GM23338 (cell line): ENCODE measurements around the gene NET1. TPM values are rescaled to one million over a fixed set of nuclear protein-coding genes. Genes with fewer than 3 reads are reported as not detected.

Source experiments
- EZH2 ChIP-seq: fragments of 200-600 bp; sonication (generic); IDR thresholded peaks from one replicate; pipeline ENCODE4 v1.8.0; 2017; ENCODE audit warnings: antibody characterized with exemption, mild to moderate bottlenecking, low read depth; ENCODE audit not compliant: unreplicated experiment
- ZNF331 ChIP-seq: fragments of 250-450 bp; sonication (Bioruptor Pico); IDR thresholded peaks from 2 replicates; pipeline ENCODE4 v1.5.0; 2020; ENCODE audit warnings: low read depth, mild to moderate bottlenecking, moderate library complexity
- polyA plus RNA-seq: library from polyadenylated mRNA; unstranded; fragments of >200 nt; fragmentation: Nextera tagmentation; extraction: Ambion mirVana; gene quantifications from 2 replicates; pipeline ENCODE4 v1.2.1, GENCODE V29; 2016
- total RNA-seq: library from RNA; depleted of rRNA; stranded (reverse); fragments of >200 nt; shearing (Covaris generic); gene quantifications from 2 replicates; pipeline ENCODE4 v1.2.3, GENCODE V29; 2014
- TF ChIP-seq, protein P1 (sequence below): fragments of 250-450 bp; sonication (Bioruptor Pico); IDR thresholded peaks from 2 replicates; pipeline ENCODE4 v1.5.0; 2020; ENCODE audit warnings: mild to moderate bottlenecking, moderate library complexity
- TF ChIP-seq, protein P2 (sequence below): IDR thresholded peaks from one replicate; pipeline ENCODE4 v1.6.1; 2018; ENCODE audit warnings: antibody characterized with exemption; ENCODE audit not compliant: unreplicated experiment
- TF ChIP-seq, protein P3 (sequence below), 2 experiments: fragments of 200-600 bp in 1 of 2; sonication (generic) in 1 of 2; conservative IDR thresholded peaks; 2 replicates each; pipeline versions ENCODE4 v1.5.1 to v1.6.1; 2016 to 2017; ENCODE audit warnings: antibody characterized with exemption in 2 of 2, low read depth in 2 of 2, mild to moderate bottlenecking in 2 of 2, moderate library complexity in 1 of 2

The NET1 gene
- total and polyA plus RNA-seq, 2 experiments from 2014 or later, result 47.9 to 93.9 TPM

DNA sequence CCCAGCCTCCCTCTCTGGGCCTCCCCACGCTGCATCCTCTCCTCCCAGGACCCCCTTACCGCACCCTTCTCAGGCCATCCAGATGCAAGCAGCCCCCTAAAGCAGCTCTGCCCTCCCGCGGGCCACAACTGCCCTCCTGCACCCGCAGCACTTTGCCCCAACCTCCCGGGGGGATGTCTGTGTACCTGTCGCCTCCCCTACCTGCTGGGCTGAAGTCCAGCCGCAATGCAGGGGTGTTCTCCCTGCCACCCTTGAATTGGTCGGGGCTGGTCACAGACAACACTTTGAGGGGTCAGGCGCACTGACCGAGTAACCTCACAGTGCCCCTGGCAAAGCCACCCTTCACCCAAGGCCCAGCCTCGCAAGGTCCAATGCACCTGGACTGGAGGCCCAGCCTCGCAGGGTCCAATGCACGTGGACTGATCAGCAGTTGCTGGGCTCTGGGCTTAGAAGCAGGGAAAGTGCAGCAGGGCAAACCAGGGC, 95.3 kb downstream of the NET1 start (continued):
- TF ChIP-seq, protein P1, sequence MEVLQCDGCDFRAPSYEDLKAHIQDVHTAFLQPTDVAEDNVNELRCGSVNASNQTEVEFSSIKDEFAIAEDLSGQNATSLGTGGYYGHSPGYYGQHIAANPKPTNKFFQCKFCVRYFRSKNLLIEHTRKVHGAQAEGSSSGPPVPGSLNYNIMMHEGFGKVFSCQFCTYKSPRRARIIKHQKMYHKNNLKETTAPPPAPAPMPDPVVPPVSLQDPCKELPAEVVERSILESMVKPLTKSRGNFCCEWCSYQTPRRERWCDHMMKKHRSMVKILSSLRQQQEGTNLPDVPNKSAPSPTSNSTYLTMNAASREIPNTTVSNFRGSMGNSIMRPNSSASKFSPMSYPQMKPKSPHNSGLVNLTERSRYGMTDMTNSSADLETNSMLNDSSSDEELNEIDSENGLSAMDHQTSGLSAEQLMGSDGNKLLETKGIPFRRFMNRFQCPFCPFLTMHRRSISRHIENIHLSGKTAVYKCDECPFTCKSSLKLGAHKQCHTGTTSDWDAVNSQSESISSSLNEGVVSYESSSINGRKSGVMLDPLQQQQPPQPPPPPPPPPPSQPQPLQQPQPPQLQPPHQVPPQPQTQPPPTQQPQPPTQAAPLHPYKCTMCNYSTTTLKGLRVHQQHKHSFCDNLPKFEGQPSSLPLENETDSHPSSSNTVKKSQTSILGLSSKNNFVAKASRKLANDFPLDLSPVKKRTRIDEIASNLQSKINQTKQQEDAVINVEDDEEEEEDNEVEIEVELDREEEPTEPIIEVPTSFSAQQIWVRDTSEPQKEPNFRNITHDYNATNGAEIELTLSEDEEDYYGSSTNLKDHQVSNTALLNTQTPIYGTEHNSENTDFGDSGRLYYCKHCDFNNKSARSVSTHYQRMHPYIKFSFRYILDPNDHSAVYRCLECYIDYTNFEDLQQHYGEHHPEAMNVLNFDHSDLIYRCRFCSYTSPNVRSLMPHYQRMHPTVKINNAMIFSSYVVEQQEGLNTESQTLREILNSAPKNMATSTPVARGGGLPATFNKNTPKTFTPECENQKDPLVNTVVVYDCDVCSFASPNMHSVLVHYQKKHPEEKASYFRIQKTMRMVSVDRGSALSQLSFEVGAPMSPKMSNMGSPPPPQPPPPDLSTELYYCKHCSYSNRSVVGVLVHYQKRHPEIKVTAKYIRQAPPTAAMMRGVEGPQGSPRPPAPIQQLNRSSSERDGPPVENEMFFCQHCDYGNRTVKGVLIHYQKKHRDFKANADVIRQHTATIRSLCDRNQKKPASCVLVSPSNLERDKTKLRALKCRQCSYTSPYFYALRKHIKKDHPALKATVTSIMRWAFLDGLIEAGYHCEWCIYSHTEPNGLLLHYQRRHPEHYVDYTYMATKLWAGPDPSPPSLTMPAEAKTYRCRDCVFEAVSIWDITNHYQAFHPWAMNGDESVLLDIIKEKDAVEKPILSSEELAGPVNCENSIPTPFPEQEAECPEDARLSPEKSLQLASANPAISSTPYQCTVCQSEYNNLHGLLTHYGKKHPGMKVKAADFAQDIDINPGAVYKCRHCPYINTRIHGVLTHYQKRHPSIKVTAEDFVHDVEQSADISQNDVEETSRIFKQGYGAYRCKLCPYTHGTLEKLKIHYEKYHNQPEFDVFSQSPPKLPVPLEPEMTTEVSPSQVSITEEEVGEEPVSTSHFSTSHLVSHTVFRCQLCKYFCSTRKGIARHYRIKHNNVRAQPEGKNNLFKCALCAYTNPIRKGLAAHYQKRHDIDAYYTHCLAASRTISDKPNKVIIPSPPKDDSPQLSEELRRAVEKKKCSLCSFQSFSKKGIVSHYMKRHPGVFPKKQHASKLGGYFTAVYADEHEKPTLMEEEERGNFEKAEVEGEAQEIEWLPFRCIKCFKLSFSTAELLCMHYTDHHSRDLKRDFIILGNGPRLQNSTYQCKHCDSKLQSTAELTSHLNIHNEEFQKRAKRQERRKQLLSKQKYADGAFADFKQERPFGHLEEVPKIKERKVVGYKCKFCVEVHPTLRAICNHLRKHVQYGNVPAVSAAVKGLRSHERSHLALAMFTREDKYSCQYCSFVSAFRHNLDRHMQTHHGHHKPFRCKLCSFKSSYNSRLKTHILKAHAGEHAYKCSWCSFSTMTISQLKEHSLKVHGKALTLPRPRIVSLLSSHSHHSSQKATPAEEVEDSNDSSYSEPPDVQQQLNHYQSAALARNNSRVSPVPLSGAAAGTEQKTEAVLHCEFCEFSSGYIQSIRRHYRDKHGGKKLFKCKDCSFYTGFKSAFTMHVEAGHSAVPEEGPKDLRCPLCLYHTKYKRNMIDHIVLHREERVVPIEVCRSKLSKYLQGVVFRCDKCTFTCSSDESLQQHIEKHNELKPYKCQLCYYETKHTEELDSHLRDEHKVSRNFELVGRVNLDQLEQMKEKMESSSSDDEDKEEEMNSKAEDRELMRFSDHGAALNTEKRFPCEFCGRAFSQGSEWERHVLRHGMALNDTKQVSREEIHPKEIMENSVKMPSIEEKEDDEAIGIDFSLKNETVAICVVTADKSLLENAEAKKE (CRISPR knock-in tag), result no peak
- TF ChIP-seq EZH2 (no peak), ZNF331 (CRISPR knock-in tag) (no peak)
- TF ChIP-seq, protein P2, sequence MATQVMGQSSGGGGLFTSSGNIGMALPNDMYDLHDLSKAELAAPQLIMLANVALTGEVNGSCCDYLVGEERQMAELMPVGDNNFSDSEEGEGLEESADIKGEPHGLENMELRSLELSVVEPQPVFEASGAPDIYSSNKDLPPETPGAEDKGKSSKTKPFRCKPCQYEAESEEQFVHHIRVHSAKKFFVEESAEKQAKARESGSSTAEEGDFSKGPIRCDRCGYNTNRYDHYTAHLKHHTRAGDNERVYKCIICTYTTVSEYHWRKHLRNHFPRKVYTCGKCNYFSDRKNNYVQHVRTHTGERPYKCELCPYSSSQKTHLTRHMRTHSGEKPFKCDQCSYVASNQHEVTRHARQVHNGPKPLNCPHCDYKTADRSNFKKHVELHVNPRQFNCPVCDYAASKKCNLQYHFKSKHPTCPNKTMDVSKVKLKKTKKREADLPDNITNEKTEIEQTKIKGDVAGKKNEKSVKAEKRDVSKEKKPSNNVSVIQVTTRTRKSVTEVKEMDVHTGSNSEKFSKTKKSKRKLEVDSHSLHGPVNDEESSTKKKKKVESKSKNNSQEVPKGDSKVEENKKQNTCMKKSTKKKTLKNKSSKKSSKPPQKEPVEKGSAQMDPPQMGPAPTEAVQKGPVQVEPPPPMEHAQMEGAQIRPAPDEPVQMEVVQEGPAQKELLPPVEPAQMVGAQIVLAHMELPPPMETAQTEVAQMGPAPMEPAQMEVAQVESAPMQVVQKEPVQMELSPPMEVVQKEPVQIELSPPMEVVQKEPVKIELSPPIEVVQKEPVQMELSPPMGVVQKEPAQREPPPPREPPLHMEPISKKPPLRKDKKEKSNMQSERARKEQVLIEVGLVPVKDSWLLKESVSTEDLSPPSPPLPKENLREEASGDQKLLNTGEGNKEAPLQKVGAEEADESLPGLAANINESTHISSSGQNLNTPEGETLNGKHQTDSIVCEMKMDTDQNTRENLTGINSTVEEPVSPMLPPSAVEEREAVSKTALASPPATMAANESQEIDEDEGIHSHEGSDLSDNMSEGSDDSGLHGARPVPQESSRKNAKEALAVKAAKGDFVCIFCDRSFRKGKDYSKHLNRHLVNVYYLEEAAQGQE, result no peak
- TF ChIP-seq, protein P3, sequence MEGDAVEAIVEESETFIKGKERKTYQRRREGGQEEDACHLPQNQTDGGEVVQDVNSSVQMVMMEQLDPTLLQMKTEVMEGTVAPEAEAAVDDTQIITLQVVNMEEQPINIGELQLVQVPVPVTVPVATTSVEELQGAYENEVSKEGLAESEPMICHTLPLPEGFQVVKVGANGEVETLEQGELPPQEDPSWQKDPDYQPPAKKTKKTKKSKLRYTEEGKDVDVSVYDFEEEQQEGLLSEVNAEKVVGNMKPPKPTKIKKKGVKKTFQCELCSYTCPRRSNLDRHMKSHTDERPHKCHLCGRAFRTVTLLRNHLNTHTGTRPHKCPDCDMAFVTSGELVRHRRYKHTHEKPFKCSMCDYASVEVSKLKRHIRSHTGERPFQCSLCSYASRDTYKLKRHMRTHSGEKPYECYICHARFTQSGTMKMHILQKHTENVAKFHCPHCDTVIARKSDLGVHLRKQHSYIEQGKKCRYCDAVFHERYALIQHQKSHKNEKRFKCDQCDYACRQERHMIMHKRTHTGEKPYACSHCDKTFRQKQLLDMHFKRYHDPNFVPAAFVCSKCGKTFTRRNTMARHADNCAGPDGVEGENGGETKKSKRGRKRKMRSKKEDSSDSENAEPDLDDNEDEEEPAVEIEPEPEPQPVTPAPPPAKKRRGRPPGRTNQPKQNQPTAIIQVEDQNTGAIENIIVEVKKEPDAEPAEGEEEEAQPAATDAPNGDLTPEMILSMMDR (conservative IDR thresholded peaks at IDR 0.05; ENCODE audit: low read depth in 2 of 2), result no peak
